PC-9 (cell line): ENCODE data around the gene RANBP10.

Source experiments
- EZH2 ChIP-seq: fragments of 200-600 bp; sonication (generic); IDR thresholded peaks from 2 replicates; pipeline ENCODE4 v1.8.0; 2017; ENCODE audit warnings: antibody characterized with exemption, low read depth
- TF ChIP-seq, protein P1 (sequence below): fragments of 200-600 bp; sonication (generic); conservative IDR thresholded peaks from 2 replicates; pipeline ENCODE4 v1.6.1; 2017; ENCODE audit warnings: mixed run types, antibody characterized with exemption, mild to moderate bottlenecking, moderate library complexity

DNA sequence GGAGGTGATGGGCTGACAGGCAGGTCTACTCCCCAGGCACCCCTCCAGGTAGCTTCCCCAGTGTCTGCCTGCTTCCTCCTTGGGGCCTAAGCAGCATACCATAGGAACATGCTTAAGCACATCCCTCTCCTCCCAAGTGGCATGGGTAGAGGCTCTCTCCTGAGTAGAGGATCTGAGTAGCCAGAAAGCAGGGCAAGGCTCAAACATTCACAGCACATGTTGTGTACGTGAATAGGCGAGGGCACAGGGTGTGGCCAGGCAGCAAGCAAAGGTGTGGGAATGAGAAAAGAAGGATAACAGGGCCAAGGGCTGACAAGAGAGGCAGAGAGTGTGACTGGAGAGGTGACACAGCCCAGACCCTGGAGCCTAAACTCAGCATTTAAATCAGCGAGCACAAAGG lies 57.5 kb downstream of the RANBP10 start:
- TF ChIP-seq, protein P1, sequence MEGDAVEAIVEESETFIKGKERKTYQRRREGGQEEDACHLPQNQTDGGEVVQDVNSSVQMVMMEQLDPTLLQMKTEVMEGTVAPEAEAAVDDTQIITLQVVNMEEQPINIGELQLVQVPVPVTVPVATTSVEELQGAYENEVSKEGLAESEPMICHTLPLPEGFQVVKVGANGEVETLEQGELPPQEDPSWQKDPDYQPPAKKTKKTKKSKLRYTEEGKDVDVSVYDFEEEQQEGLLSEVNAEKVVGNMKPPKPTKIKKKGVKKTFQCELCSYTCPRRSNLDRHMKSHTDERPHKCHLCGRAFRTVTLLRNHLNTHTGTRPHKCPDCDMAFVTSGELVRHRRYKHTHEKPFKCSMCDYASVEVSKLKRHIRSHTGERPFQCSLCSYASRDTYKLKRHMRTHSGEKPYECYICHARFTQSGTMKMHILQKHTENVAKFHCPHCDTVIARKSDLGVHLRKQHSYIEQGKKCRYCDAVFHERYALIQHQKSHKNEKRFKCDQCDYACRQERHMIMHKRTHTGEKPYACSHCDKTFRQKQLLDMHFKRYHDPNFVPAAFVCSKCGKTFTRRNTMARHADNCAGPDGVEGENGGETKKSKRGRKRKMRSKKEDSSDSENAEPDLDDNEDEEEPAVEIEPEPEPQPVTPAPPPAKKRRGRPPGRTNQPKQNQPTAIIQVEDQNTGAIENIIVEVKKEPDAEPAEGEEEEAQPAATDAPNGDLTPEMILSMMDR = no peak
- TF ChIP-seq EZH2 = no peak
